Measurements from ENCODE around the gene NBAS. TPM values are rescaled to one million over a fixed set of nuclear protein-coding genes. Genes with fewer than 3 reads are reported as not detected.

Gene NBAS
- total and polyA plus RNA-seq, 2 donors (not counting 3 experiments of a cell fraction or from before 2014, with no cell fraction given), result 29.4 to 43.0 TPM

DNA sequence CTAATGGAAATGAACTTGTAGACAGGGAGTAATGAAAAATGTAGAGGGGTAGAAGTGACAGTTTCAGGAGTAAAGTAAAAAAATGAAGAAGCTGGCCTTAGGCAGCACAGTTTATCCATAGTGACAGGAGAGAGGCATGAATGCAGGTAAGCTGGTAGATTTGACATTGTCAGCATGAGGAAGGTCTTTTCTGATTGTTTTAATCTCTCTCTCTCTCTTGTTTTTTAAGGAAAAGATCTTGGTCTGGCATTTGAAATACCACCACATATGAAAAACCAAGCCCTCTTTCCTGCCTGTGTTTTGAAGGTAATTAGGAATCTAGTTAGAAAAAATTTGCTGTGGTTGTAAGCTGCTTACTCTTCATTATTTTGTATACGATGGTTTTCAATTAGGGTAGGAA, 44.6 kb upstream of the NBAS start:
- no peaks in the 10 kb centered on the region for H4K20me1 ChIP-seq (replicated peaks; ENCODE audit: control insufficient read depth, extremely low read depth, insufficient read depth, low read length)
- H3K79me2 ChIP-seq (ENCODE audit: control insufficient read depth, insufficient read depth, low read length), result no peaks in the 10 kb centered on the region
- FAIRE-seq (no peak), DNase-seq (ENCODE audit: low read depth, low spot score) (no peak)
- H3K9me1 ChIP-seq (replicated peaks; ENCODE audit: control insufficient read depth, extremely low read depth, insufficient read depth, low read length), result no peaks in the 10 kb centered on the region
- H3K36me3 ChIP-seq (ENCODE audit: control insufficient read depth in 2 of 2, extremely low read depth in 1 of 2, insufficient read depth in 2 of 2, low read length in 2 of 2), result peaks cover 40 to 45% of the 10 kb centered on the region in 2 experiments
- no peak overlapping the region for H2AFZ ChIP-seq (ENCODE audit: low read depth, low read length)
- POLR2A ChIA-PET, result no interaction called here
- dilution Hi-C loops (cut with MboI; ENCODE audit: extremely low pct_ligation_motif_present, low sequenced_read_pairs), result no loop called here
- no peak overlapping the region for H3K4me3 ChIP-seq (replicated peaks in 1 of 3; ENCODE audit: insufficient read depth in 1 of 3, low read depth in 1 of 3, low read length in 3 of 3)
- intact Hi-C loops (cut with micrococcal nuclease), result no loop called here
- H3K9me3 ChIP-seq (replicated peaks; ENCODE audit: control insufficient read depth, insufficient read depth, low read length), result no peaks in the 10 kb centered on the region
- TF ChIP-seq JUN (IDR thresholded peaks at IDR 0.05; ENCODE audit: borderline replicate concordance, insufficient read depth, insufficient read length, low read depth) (no peak), GATA2 (IDR thresholded peaks at IDR 0.05; ENCODE audit: insufficient read depth, insufficient read length, low read depth, low read length) (no peak), POLR2A (IDR thresholded peaks at IDR 0.05; ENCODE audit: low read depth, low read length) (no peak), EZH2 (IDR thresholded peaks at IDR 0.05; ENCODE audit: borderline replicate concordance, low read depth, low read length, severe bottlenecking) (no peak), MYC (IDR thresholded peaks at IDR 0.05; ENCODE audit: low read depth, low read length) (no peak), POLR2AphosphoS5 (IDR thresholded peaks at IDR 0.05; ENCODE audit: insufficient read depth, low read depth, low read length) (no peak), FOS (IDR thresholded peaks at IDR 0.05; ENCODE audit: borderline replicate concordance, insufficient read depth, low read length) (no peak)
- TF ChIP-seq, protein P1, sequence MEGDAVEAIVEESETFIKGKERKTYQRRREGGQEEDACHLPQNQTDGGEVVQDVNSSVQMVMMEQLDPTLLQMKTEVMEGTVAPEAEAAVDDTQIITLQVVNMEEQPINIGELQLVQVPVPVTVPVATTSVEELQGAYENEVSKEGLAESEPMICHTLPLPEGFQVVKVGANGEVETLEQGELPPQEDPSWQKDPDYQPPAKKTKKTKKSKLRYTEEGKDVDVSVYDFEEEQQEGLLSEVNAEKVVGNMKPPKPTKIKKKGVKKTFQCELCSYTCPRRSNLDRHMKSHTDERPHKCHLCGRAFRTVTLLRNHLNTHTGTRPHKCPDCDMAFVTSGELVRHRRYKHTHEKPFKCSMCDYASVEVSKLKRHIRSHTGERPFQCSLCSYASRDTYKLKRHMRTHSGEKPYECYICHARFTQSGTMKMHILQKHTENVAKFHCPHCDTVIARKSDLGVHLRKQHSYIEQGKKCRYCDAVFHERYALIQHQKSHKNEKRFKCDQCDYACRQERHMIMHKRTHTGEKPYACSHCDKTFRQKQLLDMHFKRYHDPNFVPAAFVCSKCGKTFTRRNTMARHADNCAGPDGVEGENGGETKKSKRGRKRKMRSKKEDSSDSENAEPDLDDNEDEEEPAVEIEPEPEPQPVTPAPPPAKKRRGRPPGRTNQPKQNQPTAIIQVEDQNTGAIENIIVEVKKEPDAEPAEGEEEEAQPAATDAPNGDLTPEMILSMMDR (IDR thresholded peaks at IDR 0.05; ENCODE audit: extremely low read depth in 1 of 2, insufficient read depth in 1 of 2, low read depth in 1 of 2, low read length in 2 of 2), result no peak
- TF ChIP-seq, protein P2, sequence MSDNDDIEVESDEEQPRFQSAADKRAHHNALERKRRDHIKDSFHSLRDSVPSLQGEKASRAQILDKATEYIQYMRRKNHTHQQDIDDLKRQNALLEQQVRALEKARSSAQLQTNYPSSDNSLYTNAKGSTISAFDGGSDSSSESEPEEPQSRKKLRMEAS (IDR thresholded peaks at IDR 0.05; ENCODE audit: insufficient read depth, insufficient read length), result no peak
- no peak overlapping the region for H3K4me2 ChIP-seq (ENCODE audit: insufficient read depth, low read length)
- no TSS peak for BruUV-seq (replicated peaks)
- H3K9ac ChIP-seq (replicated peaks; ENCODE audit: extremely low read depth, insufficient read depth, low read length), result no peak overlapping the region
- H3K27ac ChIP-seq (ENCODE audit: insufficient read depth, low read depth, low read length), result no peak overlapping the region
- no peaks in the 10 kb centered on the region for H3K4me1 ChIP-seq (ENCODE audit: control insufficient read depth, extremely low read depth, insufficient read depth, low read length)
- CTCF ChIA-PET, result interaction anchor here (0.6 kb wide), 1 partner anchor 28 kb away, joined by 3 read pairs; no protein-coding TSS in a partner anchor
- no peaks in the 10 kb centered on the region for H3K27me3 ChIP-seq (ENCODE audit: control insufficient read depth in 2 of 2, insufficient read depth in 2 of 2, low read length in 2 of 2)

Data from endothelial cell of umbilical vein (primary cell).